Omental fat pad (tissue), 4 donors: ENCODE measurements around the gene TIGD7. TPM values are rescaled to one million over a fixed set of nuclear protein-coding genes. Genes with fewer than 3 reads are reported as not detected.

Experiments used
- ATAC-seq: fragments of 150-250 bp; one replicate; pipeline ENCODE4 v1.9.1; 2016; ENCODE audit warnings: mild to moderate bottlenecking, moderate library complexity; ENCODE audit not compliant: low FRiP score
- DNase-seq: peaks from one replicate; pipeline ENCODE4 v3.0.0-alpha.2; 2019; ENCODE audit warnings: low spot score
- CTCF ChIP-seq, 3 donors: fragments of 450-650 bp; IDR thresholded peaks; one replicate each; pipeline ENCODE4 v1.5.1; 2016 to 2017; ENCODE audit warnings: antibody characterized with exemption in 3 of 3, mild to moderate bottlenecking in 3 of 3, moderate library complexity in 2 of 3
- total RNA-seq, 4 donors: library from RNA; depleted of rRNA; stranded (reverse); fragments of >200 nt; gene quantifications; one replicate each; pipeline ENCODE4 v1.1.0, GENCODE V29; 2016

TIGD7 gene
- total RNA-seq, 4 donors from 2014 or later = 3.3 to 8.8 (median 5.3) TPM

- ATAC-seq (no peak), DNase-seq (no peak)
- TF ChIP-seq CTCF (IDR thresholded peaks at IDR 0.05) = no peak
Measured at GRCh38 chr16:3304370-3304769, 860 bp downstream of the TIGD7 start.

- no peak for TF ChIP-seq CTCF (IDR thresholded peaks at IDR 0.05)
- DNase-seq (no peak), ATAC-seq (no peak)
Measured at GRCh38 chr16:3295783-3296182, 9.4 kb downstream of the TIGD7 start.

- TF ChIP-seq CTCF (IDR thresholded peaks at IDR 0.05) = no peak
- DNase-seq (no peak), ATAC-seq (no peak)
Measured at GRCh38 chr16:3295209-3295608, 10.0 kb downstream of the TIGD7 start.

- no peak for TF ChIP-seq CTCF (IDR thresholded peaks at IDR 0.05)
- ATAC-seq (no peak), DNase-seq (no peak)
Measured at GRCh38 chr16:3292604-3293003, 12.6 kb downstream of the TIGD7 start.

- no peak for TF ChIP-seq CTCF (IDR thresholded peaks at IDR 0.05)
- ATAC-seq (no peak), DNase-seq (no peak)
Measured at GRCh38 chr16:3289998-3290673, 15.1 kb downstream of the TIGD7 start.

- ATAC-seq (no peak), DNase-seq (no peak)
- no peak for TF ChIP-seq CTCF (IDR thresholded peaks at IDR 0.05)
Measured at GRCh38 chr16:3285131-3285530, 20.1 kb downstream of the TIGD7 start.
